ENCODE data around the gene SETDB2.

The SETDB2 gene

DNA sequence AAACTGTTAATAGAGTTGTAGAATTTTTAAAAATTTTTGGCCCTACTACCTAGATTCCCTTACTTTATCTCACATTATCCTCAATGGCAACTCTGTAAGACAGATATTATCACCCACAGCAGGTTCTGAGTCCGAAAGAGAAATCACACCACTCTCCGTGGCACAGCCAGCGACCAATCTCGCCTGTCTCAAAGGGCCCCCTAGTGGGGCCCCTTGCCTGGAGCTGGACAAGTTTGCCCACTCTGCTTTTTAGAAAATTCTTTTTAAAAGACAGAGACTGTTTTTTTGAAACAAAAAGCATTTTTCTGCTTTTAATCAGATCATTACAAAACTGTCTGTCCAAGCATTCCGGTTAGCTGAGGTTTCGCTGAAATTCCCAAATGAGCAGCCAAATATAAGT lies 73.4 kb downstream of the SETDB2 start:
- Histone ChIP-seq H3K4me3 (ENCODE audit: low read length) (no peak overlapping the region), H3K27me3 (ENCODE audit: insufficient read depth, low read length) (no peaks in the 10 kb centered on the region), H3K36me3 (ENCODE audit: insufficient read depth, low read depth, low read length) (no peaks in the 10 kb centered on the region), H3K4me1 (ENCODE audit: insufficient read depth, low read length) (0 out of 2 replicates have a peak, but pooled peaks cover 3% of the 10 kb centered on the region), H3K27ac (ENCODE audit: low read length) (no peak overlapping the region), H3K9me3 (ENCODE audit: insufficient read depth, low read depth, low read length) (no peaks in the 10 kb centered on the region), H3K9ac (ENCODE audit: low read depth, low read length) (no peak overlapping the region)

GRCh38 chr13:49521224-49521623 lies 77.2 kb downstream of the SETDB2 start:
- no peak overlapping the region for H3K27ac ChIP-seq (ENCODE audit: low read length)
- no peaks in the 10 kb centered on the region for H3K9me3 ChIP-seq (ENCODE audit: insufficient read depth, low read depth, low read length)
- H3K4me1 ChIP-seq (ENCODE audit: insufficient read depth, low read length): 0 out of 2 replicates have a peak, but pooled peaks cover 3% of the 10 kb centered on the region
- no peak overlapping the region for H3K4me3 ChIP-seq (ENCODE audit: low read length)
- no peaks in the 10 kb centered on the region for H3K36me3 ChIP-seq (ENCODE audit: insufficient read depth, low read depth, low read length)
- H3K27me3 ChIP-seq (ENCODE audit: insufficient read depth, low read length): no peaks in the 10 kb centered on the region
- no peak overlapping the region for H3K9ac ChIP-seq (ENCODE audit: low read depth, low read length)

DNA sequence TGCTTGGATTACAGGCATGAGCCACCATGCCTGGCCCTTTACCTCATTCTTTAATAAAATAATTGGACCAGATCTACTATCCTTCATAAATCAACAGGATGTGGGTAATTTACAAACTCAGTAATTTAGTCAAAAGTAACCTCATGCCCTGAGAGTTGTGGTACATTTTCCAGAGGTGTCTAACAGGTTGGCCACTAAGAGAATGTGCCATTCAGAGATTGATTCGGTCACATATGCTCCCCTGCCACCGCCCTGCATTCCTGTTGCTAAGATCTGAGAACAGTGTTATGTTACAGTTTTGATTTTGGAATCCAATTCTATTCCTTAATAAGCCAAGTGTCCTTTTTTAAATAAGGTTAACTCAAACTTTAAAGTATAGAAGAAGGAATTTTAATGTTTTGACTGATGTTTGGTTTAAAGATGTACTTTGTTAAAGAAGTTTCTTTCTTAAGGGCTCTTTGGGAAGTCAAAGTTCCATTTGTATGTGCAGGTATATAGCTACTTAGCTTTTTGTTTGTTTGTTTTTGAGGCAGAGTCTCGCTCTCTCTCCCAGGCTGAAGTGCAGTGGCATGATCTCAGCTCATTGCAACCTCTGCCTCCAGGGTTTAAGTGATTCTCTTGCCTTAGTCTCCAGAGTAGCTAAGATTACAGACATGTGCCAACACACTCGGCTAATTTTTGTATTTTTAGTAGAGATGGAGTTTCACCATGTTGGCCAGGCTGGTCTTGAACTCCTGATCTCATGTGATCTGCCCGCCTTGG lies 80.8 kb downstream of the SETDB2 start:
- Histone ChIP-seq H3K36me3 (ENCODE audit: insufficient read depth, low read depth, low read length) (peaks cover 8% of the 10 kb centered on the region), H3K9me3 (ENCODE audit: insufficient read depth, low read depth, low read length) (no peaks in the 10 kb centered on the region), H3K27me3 (ENCODE audit: insufficient read depth, low read length) (no peaks in the 10 kb centered on the region), H3K4me3 (ENCODE audit: low read length) (no peak overlapping the region), H3K4me1 (ENCODE audit: insufficient read depth, low read length) (no peaks in the 10 kb centered on the region), H3K9ac (ENCODE audit: low read depth, low read length) (no peak overlapping the region), H3K27ac (ENCODE audit: low read length) (no peak overlapping the region)

DNA sequence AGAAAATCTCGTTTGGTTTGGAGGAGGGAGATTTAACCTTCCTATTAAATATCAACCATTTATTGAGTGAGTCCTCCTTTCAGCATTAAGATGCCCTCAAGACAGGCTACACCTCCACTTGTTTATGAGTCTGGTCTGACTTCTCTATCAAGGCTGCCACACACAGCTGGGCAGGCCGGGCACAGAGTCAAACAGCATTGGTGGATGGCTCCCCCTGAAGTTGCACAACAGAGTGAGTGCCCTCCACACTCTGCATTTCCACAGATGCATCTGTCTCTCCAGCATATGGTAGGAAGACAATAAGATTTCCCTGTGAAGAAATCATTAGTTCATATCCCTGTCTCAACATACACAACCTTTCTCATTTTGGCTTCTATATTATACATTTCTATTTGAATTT lies 83.0 kb downstream of the SETDB2 start:
- Histone ChIP-seq H3K27ac (ENCODE audit: low read length) (no peak overlapping the region), H3K9me3 (ENCODE audit: insufficient read depth, low read depth, low read length) (no peaks in the 10 kb centered on the region), H3K4me1 (ENCODE audit: insufficient read depth, low read length) (no peaks in the 10 kb centered on the region), H3K36me3 (ENCODE audit: insufficient read depth, low read depth, low read length) (peaks cover 14% of the 10 kb centered on the region), H3K27me3 (ENCODE audit: insufficient read depth, low read length) (no peaks in the 10 kb centered on the region), H3K9ac (ENCODE audit: low read depth, low read length) (no peak overlapping the region), H3K4me3 (ENCODE audit: low read length) (no peak overlapping the region)

- H3K36me3 ChIP-seq (ENCODE audit: insufficient read depth, low read depth, low read length): peaks cover 25% of the 10 kb centered on the region
These were observed 84.1 kb downstream of the SETDB2 start for GRCh38 chr13:49528161-49528560.

GRCh38 chr13:49530457-49530856 lies 86.4 kb downstream of the SETDB2 start:
- Histone ChIP-seq H3K27ac (ENCODE audit: low read length) (no peak overlapping the region), H3K27me3 (ENCODE audit: insufficient read depth, low read length) (no peaks in the 10 kb centered on the region), H3K9me3 (ENCODE audit: insufficient read depth, low read depth, low read length) (no peaks in the 10 kb centered on the region), H3K9ac (ENCODE audit: low read depth, low read length) (no peak overlapping the region), H3K4me3 (ENCODE audit: low read length) (no peak overlapping the region), H3K4me1 (ENCODE audit: insufficient read depth, low read length) (no peaks in the 10 kb centered on the region), H3K36me3 (ENCODE audit: insufficient read depth, low read depth, low read length) (peaks cover 36% of the 10 kb centered on the region)

More at GRCh38 chr13:49528161-49528560, 84.1 kb downstream of the SETDB2 start:
- H3K4me3 ChIP-seq (ENCODE audit: low read length): no peak overlapping the region
- no peaks in the 10 kb centered on the region for H3K9me3 ChIP-seq (ENCODE audit: insufficient read depth, low read depth, low read length)
- H3K4me1 ChIP-seq (ENCODE audit: insufficient read depth, low read length): no peaks in the 10 kb centered on the region
- H3K27ac ChIP-seq (ENCODE audit: low read length): no peak overlapping the region
- no peak overlapping the region for H3K9ac ChIP-seq (ENCODE audit: low read depth, low read length)
- H3K27me3 ChIP-seq (ENCODE audit: insufficient read depth, low read length): no peaks in the 10 kb centered on the region

GRCh38 chr13:49532593-49532992 lies 88.5 kb downstream of the SETDB2 start:
- no peak overlapping the region for H3K4me3 ChIP-seq (ENCODE audit: low read length)
- no peak overlapping the region for H3K27ac ChIP-seq (ENCODE audit: low read length)
- H3K36me3 ChIP-seq (ENCODE audit: insufficient read depth, low read depth, low read length): peaks cover 43% of the 10 kb centered on the region
- no peaks in the 10 kb centered on the region for H3K27me3 ChIP-seq (ENCODE audit: insufficient read depth, low read length)
- H3K9ac ChIP-seq (ENCODE audit: low read depth, low read length): no peak overlapping the region
- H3K9me3 ChIP-seq (ENCODE audit: insufficient read depth, low read depth, low read length): no peaks in the 10 kb centered on the region
- H3K4me1 ChIP-seq (ENCODE audit: insufficient read depth, low read length): no peaks in the 10 kb centered on the region

- Histone ChIP-seq H3K9me3 (ENCODE audit: insufficient read depth, low read depth, low read length) (no peaks in the 10 kb centered on the region), H3K9ac (ENCODE audit: low read depth, low read length) (no peak overlapping the region), H3K4me1 (ENCODE audit: insufficient read depth, low read length) (no peaks in the 10 kb centered on the region), H3K27ac (ENCODE audit: low read length) (no peak overlapping the region), H3K36me3 (ENCODE audit: insufficient read depth, low read depth, low read length) (peaks cover 47% of the 10 kb centered on the region), H3K27me3 (ENCODE audit: insufficient read depth, low read length) (no peaks in the 10 kb centered on the region), H3K4me3 (ENCODE audit: low read length) (no peak overlapping the region)
These were observed 88.9 kb downstream of the SETDB2 start for GRCh38 chr13:49533011-49533410.

DNA sequence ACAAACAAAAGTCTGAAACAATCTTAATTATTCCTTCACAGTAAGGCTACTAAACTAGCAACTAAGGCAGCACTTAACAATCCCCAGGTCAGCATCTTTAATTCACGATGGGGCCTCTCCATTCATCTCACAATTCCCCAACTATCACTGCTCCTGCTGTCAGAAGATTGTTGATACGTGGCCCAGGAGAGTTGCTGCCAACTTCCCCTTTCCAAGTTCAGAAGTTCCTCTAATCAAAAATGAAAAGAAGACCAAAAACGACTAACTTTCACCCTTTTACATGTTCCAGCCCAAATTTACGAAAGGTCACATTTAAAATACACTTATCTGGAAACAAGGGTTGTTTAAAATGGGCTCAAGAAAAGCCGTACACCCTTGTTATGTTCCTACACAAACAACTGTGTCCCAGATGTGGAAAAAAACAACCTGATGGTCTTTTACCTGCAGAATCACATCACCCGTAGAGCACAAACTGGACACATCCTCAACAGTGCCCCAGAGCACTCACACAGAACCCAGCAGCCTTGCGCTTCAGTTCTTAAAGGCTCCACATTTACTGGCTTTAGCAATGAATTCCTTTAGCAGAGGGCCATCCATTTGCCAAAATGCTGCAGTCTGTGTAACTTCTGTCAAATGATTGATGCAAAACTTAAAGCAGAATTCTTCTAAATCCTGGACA lies 89.7 kb downstream of the SETDB2 start:
- Histone ChIP-seq H3K9ac (ENCODE audit: low read depth, low read length) (no peak overlapping the region), H3K27ac (ENCODE audit: low read length) (no peak overlapping the region), H3K4me1 (ENCODE audit: insufficient read depth, low read length) (no peaks in the 10 kb centered on the region), H3K9me3 (ENCODE audit: insufficient read depth, low read depth, low read length) (no peaks in the 10 kb centered on the region), H3K27me3 (ENCODE audit: insufficient read depth, low read length) (no peaks in the 10 kb centered on the region), H3K36me3 (ENCODE audit: insufficient read depth, low read depth, low read length) (peaks cover 49% of the 10 kb centered on the region), H3K4me3 (ENCODE audit: low read length) (no peak overlapping the region)

DNA sequence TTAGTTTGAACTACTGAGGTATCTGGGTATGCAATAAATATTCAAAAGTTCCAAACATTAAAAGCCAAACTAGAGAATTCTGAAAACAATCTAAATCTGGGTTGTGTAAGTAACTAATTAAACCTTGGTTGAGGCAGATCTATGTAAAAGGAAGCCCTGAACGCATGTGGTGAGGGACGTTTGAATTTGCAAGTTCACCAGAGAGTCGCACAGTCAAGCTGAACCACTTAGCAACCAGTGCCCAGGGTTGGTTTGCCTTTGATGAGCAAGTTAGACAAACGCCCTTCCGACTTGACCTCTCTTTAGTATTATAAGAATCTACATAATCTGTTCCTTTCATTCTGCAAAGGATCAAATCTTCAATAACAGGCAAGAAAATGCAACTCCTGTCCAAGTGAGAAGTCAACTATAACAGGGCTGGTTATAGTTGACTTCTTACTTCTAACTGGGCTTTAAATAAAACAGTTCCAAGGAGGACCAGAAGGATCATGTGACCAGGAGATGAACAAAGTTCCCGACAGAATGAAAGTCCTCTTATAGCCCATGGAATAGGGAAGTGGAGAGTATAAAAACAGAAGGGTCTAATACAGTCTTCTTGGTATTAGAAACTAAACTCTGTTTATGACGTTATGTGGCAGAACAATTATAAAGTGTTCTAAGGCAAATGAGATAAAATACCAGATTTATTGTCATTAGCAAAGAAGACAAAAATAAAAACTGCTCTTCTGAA lies 92.2 kb downstream of the SETDB2 start:
- Histone ChIP-seq H3K27me3 (ENCODE audit: insufficient read depth, low read length) (no peaks in the 10 kb centered on the region), H3K27ac (ENCODE audit: low read length) (no peak overlapping the region), H3K4me3 (ENCODE audit: low read length) (no peak overlapping the region), H3K9ac (ENCODE audit: low read depth, low read length) (no peak overlapping the region), H3K9me3 (ENCODE audit: insufficient read depth, low read depth, low read length) (no peaks in the 10 kb centered on the region), H3K4me1 (ENCODE audit: insufficient read depth, low read length) (no peaks in the 10 kb centered on the region), H3K36me3 (ENCODE audit: insufficient read depth, low read depth, low read length) (peaks cover 69% of the 10 kb centered on the region)

DNA sequence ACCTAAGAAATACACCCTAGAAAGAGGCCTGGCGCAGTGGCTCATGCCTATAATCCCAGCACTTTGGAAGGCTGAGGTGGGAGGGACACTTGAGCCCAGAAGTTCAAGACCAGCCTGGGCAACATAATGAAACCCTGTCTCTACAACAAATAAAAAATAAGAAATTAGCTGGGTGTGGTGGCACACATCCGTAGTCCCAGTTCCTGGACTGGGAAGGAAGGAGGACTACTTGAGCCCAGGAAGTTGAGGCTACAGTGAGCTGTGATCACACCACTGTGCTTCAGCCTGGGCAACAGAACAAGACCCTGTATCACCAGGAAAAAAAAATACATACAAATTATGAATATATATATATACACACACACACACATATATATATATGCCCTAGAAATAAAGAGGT lies 94.3 kb downstream of the SETDB2 start:
- Histone ChIP-seq H3K4me3 (ENCODE audit: low read length) (no peak overlapping the region), H3K36me3 (ENCODE audit: insufficient read depth, low read depth, low read length) (peaks cover 71% of the 10 kb centered on the region), H3K4me1 (ENCODE audit: insufficient read depth, low read length) (no peaks in the 10 kb centered on the region), H3K9me3 (ENCODE audit: insufficient read depth, low read depth, low read length) (no peaks in the 10 kb centered on the region), H3K27ac (ENCODE audit: low read length) (no peak overlapping the region), H3K27me3 (ENCODE audit: insufficient read depth, low read length) (no peaks in the 10 kb centered on the region), H3K9ac (ENCODE audit: low read depth, low read length) (no peak overlapping the region)
